Measurements from ENCODE around the gene VAMP8.
A peak's percentile ranks its signal among the peaks of the same experiment; 100 is the strongest.
"Not testable (repeated sequence)": the region's sequence is repeated elsewhere in the genome, so short reads cannot be mapped to it uniquely, and the experiment has no call there.

Gene VAMP8

DNA sequence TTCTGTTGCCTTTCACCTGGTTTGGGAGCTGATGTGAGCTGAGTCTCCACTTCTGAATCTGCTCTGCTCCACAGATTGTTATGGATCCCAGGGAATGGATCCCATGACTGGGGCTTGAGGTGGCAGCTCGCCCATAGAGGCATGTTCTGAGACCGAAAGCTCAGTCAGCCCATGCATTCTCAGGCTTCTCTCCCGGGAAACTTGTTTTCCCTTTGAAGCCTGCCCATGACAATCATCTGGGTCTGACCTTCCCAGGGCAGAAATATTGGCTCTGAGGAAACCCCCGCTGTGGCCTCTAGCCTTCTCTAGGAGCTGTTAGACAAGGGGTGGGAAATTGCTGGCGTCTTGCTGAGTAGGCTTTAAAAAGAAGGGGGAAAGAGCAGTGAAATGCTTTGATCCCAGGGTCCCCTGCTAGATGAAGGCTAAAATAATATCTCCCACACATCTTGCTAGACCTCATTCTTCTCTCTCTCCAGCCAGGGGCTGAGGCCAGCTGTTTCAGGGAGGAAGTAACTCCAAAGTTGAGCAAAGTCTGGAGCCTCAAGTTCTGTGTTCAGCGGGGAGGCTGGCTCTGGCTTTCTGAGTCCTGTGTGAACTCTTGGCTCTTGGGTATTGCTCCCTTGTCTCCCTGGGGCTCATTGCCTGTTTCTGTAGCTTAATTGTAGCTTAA is 2.0 kb downstream of the VAMP8 start:
- DNase-seq (ENCODE audit: low read depth in 2 of 2) = no peak

DNA sequence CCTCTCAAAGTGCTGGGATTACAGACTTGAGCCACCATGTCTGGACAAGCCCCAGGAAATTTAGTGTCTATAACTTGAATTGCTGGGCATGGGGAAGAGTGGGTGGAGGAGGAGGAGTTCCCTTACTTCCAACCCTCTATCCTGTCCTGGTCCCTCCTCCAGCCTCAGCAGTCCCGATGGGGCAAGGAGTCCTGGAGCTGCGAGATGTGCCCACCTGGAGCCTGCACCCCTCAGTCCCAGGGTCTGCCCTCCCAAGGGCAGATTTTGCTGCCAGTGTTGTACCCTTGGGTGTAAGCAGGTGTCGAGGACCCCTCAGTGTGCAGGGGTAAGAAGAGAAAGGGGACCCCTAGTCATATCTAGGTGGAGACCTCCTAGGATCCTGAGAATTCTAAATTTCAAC is 2.8 kb downstream of the VAMP8 start:
- no peak for DNase-seq (ENCODE audit: low read depth in 2 of 2)

DNA sequence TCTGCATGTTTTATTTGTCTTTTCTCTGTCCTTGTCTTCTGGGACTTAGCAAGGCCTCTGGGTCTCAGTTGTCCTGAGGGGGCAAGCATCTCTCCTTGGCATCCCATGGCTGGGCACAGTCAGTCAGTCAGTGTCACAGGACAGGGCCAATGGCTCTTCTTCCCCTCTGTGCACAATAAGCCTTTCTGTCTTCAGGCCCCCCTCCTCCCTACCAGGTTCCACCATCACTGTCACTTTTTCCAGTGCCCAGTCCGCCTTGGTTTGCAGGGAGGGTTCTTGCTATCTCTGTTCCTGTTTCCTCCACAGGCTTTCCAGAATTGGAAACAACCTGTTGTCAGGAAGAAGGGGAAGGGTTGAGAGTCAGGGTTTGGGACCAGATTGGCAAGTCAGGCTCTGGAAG is 5.1 kb downstream of the VAMP8 start:
- DNase-seq (ENCODE audit: low read depth in 2 of 2) = no peak

DNA sequence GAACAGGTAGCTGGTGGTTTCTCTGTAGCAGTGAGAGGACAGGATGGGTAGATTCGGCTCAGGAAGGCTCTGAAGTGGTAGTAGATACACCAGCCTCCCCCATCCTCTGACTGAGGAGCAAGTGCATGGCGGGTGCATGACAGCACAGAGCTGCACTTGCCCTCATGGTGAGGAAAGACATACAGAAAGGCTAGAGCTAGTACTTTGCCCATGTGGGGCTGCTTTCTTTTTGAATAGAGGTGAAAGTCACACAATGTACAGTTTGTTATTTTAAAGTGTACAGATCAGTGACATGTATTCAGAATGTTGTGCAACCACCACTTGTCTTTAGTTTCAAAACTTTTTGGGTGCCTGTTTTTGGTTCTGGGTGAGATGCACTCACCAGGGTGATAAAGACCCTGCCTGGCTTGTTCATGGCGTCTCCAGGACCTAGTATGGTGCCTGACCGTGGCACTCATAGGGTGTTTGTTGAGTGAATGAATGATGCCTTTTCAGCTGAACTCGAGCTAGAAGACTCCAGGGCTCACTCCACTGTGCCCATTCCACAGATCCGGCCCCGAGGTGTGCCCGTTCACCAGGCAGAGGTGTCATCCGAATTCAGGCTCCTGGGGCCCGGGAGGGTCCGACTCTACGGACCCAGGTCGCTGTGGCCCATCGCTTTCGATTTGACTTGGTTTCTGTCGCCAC is 6.4 kb downstream of the VAMP8 start:
- no peak for DNase-seq (ENCODE audit: low read depth in 2 of 2)

DNA sequence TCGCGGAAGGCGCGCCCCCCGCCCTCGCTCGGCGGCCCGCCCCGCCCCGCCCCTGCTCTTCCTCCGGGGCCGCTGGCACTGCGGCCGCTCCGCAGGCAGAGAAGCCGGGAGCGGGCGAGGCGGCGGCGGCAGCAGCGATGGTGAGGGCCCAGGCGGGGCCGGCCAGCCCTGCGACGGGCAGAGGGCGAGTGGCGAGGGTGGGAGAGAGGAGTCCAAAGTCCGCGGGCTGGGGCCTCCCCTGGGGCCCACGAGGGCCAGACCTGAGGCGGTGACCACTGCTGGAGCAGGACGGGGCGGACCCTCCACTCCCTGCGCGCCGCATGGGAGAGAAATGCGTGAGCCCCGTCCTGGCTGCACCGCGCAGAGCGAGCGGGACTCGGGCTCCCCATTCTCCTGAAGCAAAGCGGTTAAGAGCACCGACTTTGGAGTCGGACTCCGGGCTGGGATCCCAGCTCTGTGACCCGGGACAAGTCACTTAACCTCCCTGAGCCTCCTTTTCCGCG is 7.0 kb downstream of the VAMP8 start, which contains the start of gene VAMP5:
TSS of gene VAMP5 (plus strand) at position 78 of the 503 bp plus-strand sequence. CDS start at position 138, 60 bp downstream.
- DNase-seq (ENCODE audit: low read depth in 2 of 2) = peak in 1 of 2 donors; percentile 40

DNA sequence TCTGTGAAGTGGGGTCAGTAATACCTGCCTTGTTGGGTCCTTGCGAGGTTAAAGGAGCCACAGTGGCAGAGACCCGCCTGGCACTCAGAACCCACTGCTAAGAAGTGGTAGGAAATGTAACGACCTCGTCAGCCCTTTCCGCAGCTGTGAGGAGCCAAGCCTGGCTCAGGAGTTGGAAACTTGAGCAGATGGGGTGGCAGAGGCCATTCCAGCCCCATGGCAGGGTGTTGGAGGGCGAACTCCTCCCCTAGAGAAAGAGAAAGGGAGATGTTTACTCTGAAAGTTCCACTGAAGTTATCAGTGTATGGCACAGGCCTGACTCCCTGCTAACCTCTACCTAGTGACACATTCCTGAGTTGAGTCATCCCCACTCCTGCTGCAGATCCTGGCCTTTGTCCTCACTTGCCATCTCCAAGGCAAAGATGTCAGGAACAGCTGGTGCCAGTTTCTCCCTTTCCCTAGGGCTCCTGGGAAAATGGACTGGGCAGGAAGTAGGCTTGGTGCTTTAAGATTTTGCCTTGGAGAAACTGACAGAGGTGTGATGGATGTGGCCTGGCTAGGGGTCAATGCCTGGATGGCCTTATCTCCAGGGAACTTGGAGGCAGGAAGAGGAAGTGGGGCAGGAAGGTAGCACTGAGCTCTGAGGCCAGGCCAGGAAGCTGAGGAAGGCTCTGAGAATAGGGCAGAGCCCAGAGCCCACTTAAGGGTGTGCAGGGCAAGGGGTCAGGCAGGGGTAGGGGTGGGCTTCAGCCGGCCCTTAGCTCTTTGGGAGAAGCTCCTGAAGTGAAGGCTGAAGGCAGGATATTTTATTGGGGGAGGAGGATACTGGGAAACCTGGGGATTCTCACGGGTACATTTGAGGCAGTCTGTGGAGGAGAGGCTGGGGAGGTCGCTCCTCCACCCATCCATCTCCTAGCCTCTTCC is 7.7 kb downstream of the VAMP8 start:
- DNase-seq (ENCODE audit: low read depth in 2 of 2) = no peak

DNA sequence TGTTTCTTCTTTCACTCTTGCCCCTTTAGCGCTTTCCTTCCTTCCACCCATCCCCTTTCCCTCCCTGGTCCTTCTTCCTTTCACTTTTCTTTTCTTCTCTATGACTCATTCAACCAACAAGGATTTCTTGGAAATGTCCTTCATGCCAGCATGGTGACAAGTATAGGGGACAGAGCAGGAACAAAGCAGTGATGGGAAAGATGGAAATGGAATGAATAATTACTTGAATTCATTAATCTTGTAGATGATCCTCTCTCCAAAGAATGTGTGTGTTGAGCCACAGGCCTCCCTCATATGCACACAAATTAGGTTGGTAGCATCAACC is 8.4 kb downstream of the VAMP8 start:
- DNase-seq (ENCODE audit: low read depth in 2 of 2) = no peak

DNA sequence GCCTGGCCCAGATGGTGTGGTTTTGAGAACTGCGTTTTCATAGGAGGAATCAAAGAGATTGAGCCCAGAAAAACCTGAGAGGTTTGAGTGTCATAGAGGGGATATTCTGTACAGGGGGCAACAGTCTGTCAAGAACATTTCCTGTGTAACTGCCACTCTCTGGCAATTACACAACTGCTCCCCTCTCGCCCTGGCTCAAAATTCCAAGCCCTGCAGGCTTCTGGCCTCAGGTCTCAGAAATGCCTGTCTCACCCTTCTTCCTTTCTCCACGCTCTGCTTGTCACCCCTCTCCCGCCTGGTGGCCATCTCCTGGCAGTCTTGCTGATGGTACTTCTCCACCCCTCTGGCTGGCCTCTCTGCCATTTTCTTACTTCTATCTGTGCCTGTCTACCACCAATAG is 10.8 kb downstream of the VAMP8 start:
- DNase-seq (ENCODE audit: low read depth in 2 of 2) = no peak

DNA sequence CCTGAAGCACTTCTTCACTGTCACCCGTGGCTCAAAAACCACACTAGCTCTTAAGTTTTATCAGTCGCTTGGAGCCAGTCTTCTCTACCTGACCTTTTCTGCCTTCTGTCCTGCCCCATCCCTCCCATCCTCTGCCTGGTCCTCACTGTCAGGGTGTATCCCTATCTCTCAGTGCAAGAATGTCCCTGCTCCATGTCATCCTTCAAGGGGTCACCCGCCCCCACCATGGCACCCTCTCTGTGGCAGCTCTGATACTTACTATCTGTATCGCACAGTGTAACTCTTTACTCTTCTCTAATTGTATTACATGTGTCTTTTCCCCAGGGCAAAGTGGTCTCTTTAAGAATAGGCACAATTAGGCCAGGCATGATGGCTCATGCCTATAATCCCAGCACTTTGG is 11.3 kb downstream of the VAMP8 start:
- no peak for DNase-seq (ENCODE audit: low read depth in 2 of 2)

DNA sequence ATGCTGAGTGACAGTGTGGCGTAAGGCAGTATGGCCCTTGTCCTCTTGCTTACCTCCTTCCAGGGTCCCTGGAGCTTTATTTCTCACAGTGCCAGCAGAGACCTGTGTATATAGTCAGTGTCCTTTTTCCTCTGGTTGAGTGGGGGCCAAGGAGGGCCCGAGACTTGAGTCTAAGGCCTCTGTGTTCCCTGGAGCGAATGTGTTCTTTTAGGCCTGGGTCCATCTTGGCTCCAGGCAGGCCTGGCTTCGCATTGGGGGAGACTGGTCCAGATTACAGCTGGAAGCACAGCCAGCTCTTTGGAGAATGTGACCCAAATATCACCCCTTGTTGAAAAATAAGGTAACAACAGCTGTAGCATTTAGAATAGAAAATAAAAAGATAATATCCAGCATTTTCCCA is 11.8 kb downstream of the VAMP8 start:
- DNase-seq (ENCODE audit: low read depth in 2 of 2) = no peak

DNA sequence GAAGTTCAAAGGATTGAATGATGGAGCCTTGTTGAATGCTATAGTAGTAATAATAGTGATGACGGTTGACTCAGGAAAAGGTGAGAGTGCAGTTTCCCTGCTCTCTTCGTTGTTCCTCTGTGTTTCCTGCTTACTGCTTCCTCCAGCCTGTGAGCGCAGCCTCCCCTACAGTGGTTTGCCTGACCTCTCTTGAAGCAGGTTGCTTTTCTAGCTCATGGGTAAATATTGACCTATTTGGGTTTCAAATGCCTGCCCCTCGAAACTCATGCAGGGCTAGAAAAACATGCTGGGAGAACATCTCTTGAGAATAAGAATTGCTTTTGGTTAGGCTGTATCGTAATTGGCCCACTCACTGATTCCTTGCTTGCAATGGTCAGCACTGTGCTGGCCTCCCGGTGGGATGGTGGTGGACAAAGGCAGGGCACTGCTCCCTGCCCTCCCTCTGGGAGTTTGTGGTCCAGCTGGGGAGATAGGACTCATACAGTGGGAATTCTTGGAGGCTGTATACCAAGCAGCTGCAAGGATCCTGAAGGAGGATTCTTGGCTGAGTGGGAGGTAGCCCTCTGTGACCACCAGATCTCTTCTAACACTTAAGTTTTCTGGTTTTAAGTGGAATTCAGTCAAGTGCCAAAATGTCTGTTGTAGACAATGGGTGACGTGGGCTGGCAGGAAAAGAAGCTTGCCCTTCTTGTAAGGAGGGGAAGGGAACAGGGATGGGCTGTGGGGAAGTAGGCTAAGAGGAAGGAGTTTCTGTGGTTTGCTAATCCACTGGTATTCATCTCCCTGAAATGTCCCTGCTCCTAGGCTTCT is 12.8 kb downstream of the VAMP8 start:
- DNase-seq (ENCODE audit: low read depth in 2 of 2) = no peak

DNA sequence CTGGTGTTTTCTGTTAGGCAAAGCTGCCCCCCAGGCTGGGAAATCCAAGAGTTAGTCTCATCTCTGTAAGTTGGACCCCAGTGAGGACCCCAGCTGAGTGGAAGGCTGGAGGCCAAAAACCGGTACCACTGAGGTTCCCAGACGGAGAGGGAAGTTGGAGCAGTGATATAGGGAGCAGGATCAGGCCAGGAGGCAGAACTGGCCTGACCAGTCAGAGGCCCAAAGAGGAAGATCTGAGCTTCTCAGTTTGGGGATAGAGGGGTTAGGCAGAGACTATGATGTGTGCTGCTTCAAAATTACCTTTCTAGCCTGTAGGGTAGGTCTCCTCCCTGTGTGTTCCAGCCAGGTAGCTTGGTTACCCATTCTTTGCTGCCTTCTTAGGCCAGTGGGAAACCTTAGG is 13.6 kb downstream of the VAMP8 start:
- DNase-seq (ENCODE audit: low read depth in 2 of 2) = no peak

DNA sequence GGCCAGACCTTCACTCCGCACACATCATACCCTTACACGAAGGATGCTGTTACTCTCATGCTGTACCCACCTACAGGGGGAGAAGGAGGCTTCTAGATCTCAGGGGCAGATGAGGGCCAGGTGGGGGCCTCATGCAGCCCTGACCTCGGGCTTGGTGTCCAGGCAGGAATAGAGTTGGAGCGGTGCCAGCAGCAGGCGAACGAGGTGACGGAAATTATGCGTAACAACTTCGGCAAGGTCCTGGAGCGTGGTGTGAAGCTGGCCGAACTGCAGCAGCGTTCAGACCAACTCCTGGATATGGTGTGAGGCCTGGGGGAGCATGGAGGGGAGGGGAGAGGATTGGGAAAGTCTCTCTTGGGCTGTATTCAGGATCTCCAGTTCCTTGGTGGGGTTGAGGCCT is 14.2 kb downstream of the VAMP8 start:
- no peak for DNase-seq (ENCODE audit: low read depth in 2 of 2)

DNA sequence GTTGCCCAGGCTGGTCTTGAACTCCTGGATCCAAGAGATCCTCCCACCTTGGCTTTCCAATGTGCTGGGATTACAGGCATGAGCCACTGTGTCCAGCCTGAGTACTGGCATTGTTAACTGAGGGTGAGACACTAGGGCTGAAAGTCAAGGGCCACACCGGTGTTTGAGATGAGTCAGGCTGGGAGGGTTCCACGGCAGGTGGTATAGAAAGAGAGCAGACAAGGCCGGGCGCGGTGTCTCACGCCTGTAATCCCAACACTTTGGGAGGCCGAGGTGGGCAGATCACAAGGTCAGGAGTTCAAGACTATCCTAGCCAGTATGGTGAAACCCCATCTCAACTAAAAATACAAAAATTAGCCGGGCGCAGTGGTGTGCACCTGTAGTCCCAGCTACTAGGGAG is 14.9 kb downstream of the VAMP8 start:
- not testable (repeated sequence) for DNase-seq (ENCODE audit: low read depth in 2 of 2)

DNA sequence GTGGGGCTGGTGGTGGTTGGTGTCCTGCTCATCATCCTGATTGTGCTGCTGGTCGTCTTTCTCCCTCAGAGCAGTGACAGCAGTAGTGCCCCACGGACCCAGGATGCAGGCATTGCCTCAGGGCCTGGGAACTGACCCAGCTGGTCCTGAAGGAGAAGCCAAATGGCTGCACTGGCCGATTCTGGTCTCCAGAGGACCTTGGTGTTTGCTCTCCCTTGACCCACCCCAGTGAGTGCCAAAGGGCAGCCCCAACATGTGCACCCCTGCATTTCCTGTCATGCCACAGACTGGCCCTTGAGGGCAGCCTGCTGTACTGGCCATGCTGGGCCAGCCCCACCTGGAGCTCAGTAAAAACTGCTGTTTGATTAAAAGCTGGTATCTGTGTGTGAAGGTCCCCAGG is 15.6 kb downstream of the VAMP8 start:
- DNase-seq (ENCODE audit: low read depth in 2 of 2) = no peak

DNA sequence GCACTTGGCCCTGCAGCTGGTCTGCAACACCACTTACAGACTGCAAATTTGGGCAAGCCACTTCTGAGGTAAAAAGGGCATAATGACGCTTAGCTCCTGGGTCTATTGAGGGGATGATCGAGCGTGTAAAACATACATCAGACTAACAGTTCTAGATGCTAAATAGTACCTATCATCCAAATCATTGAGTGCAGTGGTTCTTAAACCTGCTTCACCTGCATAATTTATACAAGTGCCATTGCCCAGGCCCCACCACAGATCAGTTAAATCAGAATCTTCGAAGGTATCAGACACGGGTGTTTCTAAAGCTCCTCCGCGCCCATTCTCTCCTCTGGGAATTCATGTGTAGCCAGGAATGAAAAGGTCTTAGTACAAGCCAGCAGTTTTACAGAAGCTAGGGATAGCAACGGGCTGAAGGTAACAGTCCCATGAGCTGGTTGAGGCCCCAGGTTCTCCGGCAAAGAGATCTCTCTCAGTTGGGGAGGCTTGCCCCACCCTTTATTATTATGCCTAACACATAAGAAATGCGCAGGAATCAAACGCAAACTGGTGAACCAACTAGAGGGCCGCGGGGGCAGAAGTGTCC is 17.4 kb downstream of the VAMP8 start:
- DNase-seq (ENCODE audit: low read depth in 2 of 2) = no peak

DNA sequence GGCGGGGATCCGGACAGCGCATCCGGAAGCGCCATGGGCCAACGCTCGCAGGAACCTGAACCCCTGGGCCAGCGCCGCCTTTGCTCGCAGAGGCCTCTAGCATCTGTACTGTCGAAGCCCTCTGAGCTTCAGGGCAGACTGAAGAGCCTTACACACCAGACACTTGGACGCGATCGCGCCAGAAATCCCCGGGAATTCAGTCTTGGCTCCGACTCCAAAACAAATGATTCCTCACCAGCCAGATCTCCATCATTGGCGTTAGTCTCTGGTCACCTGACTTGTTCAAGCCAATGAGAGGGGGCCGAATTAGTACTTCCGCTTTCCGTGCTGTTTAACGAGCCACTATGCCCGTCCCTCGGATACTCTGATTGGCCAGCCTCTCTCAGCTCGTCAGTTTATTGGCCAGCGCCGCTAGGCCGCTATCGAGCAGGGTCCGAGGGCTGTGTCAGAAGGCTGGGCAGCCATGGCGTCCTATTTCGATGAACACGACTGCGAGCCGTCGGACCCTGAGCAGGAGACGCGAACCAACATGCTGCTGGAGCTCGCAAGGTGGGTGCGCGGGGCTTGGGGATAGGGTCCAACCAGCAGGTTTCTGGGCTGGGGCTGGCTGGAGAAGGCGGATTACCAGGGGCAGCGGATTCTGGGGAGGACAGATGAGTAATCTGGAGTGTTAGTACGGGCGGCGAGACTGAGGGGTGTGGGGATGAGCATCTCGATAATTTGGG is 18.1 kb downstream of the VAMP8 start, which contains the start of gene RNF181:
TSS of gene RNF181 (plus strand) at position 445 of the 725 bp plus-strand sequence. CDS start at position 464, 19 bp downstream.
- DNase-seq (ENCODE audit: low read depth in 2 of 2) = peak; percentile 81 to 89

DNA sequence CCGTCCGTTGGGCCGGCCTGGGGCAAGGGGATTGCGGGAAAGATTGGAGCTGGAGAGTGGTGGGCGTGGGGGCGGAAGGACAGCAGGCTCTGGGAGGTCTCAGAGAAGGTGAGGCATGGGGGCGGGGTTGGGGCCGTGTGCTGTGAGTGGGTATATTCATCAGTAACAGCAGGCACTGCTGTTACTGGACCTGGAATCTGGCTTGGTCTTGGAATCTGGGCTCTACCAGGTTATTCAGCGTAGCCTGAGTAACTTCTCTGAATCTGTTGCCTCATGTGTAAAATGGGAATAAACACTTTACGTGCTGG is 18.6 kb downstream of the VAMP8 start:
- DNase-seq (ENCODE audit: low read depth in 2 of 2) = no peak

DNA sequence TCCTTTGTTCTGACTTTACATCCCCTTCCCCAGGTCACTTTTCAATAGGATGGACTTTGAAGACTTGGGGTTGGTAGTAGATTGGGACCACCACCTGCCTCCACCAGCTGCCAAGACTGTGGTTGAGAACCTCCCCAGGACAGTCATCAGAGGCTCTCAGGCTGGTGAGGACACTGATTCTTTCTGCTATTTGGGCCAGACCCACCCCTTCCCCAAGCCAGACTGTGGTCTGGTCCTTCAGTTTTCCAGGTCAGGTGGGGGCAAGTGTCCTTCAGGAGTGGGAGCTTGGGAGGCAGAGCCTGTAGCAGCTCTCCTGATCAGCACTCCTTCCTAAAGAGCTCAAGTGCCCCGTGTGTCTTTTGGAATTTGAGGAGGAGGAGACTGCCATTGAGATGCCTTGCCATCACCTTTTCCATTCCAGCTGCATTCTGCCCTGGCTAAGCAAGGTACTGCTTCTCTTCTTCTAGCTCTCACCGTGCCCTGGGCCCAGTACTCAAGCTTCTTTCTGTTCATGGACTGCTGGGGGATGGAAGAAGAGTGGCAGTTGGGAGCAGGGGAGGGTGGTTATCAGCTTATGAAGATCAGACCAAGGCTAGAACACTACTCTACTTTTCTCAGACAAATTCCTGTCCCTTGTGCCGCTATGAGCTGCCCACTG is 19.2 kb downstream of the VAMP8 start:
- DNase-seq (ENCODE audit: low read depth in 2 of 2) = no peak

DNA sequence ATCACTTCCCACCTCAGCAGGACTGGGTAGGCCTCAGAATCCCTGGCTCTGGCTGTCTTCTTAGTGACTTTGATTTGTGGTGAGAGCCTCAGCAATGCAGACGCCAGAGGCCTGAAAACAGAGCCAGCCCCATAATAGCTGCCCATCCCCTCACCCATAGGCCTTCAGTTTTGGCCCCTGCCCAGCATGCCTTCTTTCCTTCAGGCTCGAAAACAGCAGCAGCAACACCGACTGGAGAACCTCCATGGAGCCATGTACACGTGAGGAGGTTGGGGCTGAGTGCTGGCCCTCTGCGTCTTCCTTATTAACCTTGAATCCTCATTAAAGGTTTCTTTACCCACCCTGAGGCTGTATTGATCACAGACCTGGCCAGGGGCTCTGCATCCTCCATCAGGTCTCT is 19.9 kb downstream of the VAMP8 start:
- no peak for DNase-seq (ENCODE audit: low read depth in 2 of 2)
